Astrocyte (in vitro differentiated cells and primary cell): ENCODE measurements around the gene PTH1R. TPM values are rescaled to one million over a fixed set of nuclear protein-coding genes. Genes with fewer than 3 reads are reported as not detected.

Experiments used
- DNase-seq: peaks from one replicate; pipeline ENCODE4 v3.0.0-alpha.2; 2010; ENCODE audit warnings: low read depth
- FAIRE-seq: peaks from 2 replicates; lab custom pipeline; 2011; peaks lifted over from hg19 to GRCh38; lab: Jason Lieb, UNC
- H2AFZ ChIP-seq: 2 replicates; pipeline ENCODE4 v1.6.0; 2012; ENCODE audit warnings: low read depth, low read length, inconsistent platforms
- H3K27ac ChIP-seq: 2 replicates; pipeline ENCODE4 v1.5.1; 2011; ENCODE audit warnings: low read depth, low read length, inconsistent platforms
- H3K27me3 ChIP-seq: 2 replicates; pipeline ENCODE4 v1.6.0; 2011; ENCODE audit warnings: low read length, inconsistent platforms; ENCODE audit not compliant: insufficient read depth
- H3K36me3 ChIP-seq: 2 replicates; pipeline ENCODE4 v1.5.1; 2011; ENCODE audit warnings: low read length, inconsistent platforms; ENCODE audit not compliant: insufficient read depth
- H3K4me1 ChIP-seq: 2 replicates; pipeline ENCODE4 v1.5.1; 2011; ENCODE audit warnings: low read length, inconsistent platforms; ENCODE audit not compliant: insufficient read depth
- H3K4me2 ChIP-seq: 2 replicates; pipeline ENCODE4 v1.6.0; 2012; ENCODE audit warnings: low read length, inconsistent platforms
- H3K4me3 ChIP-seq: 2 replicates; pipeline ENCODE4 v1.5.1; 2011; ENCODE audit warnings: low read depth, mild to moderate bottlenecking, low read length, inconsistent platforms; ENCODE audit not compliant: insufficient read depth
- H3K79me2 ChIP-seq: 2 replicates; pipeline ENCODE4 v1.6.0; 2012; ENCODE audit warnings: mild to moderate bottlenecking, low read length, inconsistent platforms; ENCODE audit not compliant: insufficient read depth
- H3K9ac ChIP-seq: 2 replicates; pipeline ENCODE4 v1.6.0; 2012; ENCODE audit warnings: mild to moderate bottlenecking, low read length, inconsistent platforms
- H3K9me3 ChIP-seq: 2 replicates; pipeline ENCODE4 v1.5.1; 2012; ENCODE audit warnings: low read depth, mild to moderate bottlenecking, low read length, inconsistent platforms; ENCODE audit not compliant: insufficient read depth
- H4K20me1 ChIP-seq: 2 replicates; pipeline ENCODE4 v1.6.0; 2012; ENCODE audit warnings: low read length, inconsistent platforms; ENCODE audit not compliant: insufficient read depth
- H3K27ac Mint-ChIP-seq: one replicate; pipeline ENCODE4 v1.8.0; 2021; ENCODE audit warnings: mild to moderate bottlenecking, mixed read lengths; ENCODE audit not compliant: unreplicated experiment
- H3K27me3 Mint-ChIP-seq: one replicate; pipeline ENCODE4 v1.8.0; 2021; ENCODE audit warnings: low read depth, mixed read lengths; ENCODE audit not compliant: unreplicated experiment
- H3K36me3 Mint-ChIP-seq: one replicate; pipeline ENCODE4 v1.8.0; 2021; ENCODE audit warnings: low read depth, mixed read lengths; ENCODE audit not compliant: unreplicated experiment
- H3K4me1 Mint-ChIP-seq: one replicate; pipeline ENCODE4 v1.8.0; 2021; ENCODE audit warnings: low read depth, mixed read lengths; ENCODE audit not compliant: unreplicated experiment
- H3K4me3 Mint-ChIP-seq: one replicate; pipeline ENCODE4 v1.8.0; 2021; ENCODE audit warnings: mild to moderate bottlenecking, moderate library complexity, mixed read lengths; ENCODE audit not compliant: unreplicated experiment
- H3K9me3 Mint-ChIP-seq: one replicate; pipeline ENCODE4 v1.8.0; 2021; ENCODE audit warnings: mild to moderate bottlenecking, mixed read lengths; ENCODE audit not compliant: unreplicated experiment
- EZH2 ChIP-seq: IDR thresholded peaks from 2 replicates; pipeline ENCODE4 v1.6.1; 2012; ENCODE audit warnings: mild to moderate bottlenecking, low read length, inconsistent platforms; ENCODE audit not compliant: insufficient read depth
- total RNA-seq: library from RNA; stranded (reverse); gene quantifications from 2 replicates; pipeline ENCODE4 v1.2.1, GENCODE V29; 2021
- TF ChIP-seq, protein P1 (sequence below): IDR thresholded peaks from 2 replicates; pipeline ENCODE4 v1.5.1; 2011; ENCODE audit warnings: low read depth, mild to moderate bottlenecking, inconsistent platforms, low read length, moderate library complexity; ENCODE audit not compliant: insufficient read depth

Gene PTH1R
- total RNA-seq, 1 donor from 2014 or later, result 5.2 TPM

GRCh38 chr3:46908294-46908985, 30.9 kb downstream of the PTH1R start:
- FAIRE-seq (no peak), DNase-seq (peak; percentile 78)
- H2AFZ ChIP-seq, result no peak overlapping the region
- peaks cover 26% of the 10 kb centered on the region for H3K4me1 ChIP-seq
- H3K9ac ChIP-seq, result no peak overlapping the region
- H3K9me3 ChIP-seq, result no peaks in the 10 kb centered on the region
- no peak overlapping the region for H3K27ac ChIP-seq
- peaks cover 1% of the 10 kb centered on the region for H3K4me1 Mint-ChIP-seq
- no peak overlapping the region for H3K4me3 ChIP-seq
- H3K4me2 ChIP-seq, result peak overlapping the region; percentile 50
- H3K4me3 Mint-ChIP-seq, result no peak overlapping the region
- H3K36me3 Mint-ChIP-seq, result no peaks in the 10 kb centered on the region
- H3K27ac Mint-ChIP-seq, result no peak overlapping the region
- no peaks in the 10 kb centered on the region for H3K79me2 ChIP-seq
- H3K27me3 Mint-ChIP-seq, result peaks cover 14% of the 10 kb centered on the region
- H3K9me3 Mint-ChIP-seq, result no peaks in the 10 kb centered on the region
- H3K36me3 ChIP-seq, result no peaks in the 10 kb centered on the region
- TF ChIP-seq, protein P1, sequence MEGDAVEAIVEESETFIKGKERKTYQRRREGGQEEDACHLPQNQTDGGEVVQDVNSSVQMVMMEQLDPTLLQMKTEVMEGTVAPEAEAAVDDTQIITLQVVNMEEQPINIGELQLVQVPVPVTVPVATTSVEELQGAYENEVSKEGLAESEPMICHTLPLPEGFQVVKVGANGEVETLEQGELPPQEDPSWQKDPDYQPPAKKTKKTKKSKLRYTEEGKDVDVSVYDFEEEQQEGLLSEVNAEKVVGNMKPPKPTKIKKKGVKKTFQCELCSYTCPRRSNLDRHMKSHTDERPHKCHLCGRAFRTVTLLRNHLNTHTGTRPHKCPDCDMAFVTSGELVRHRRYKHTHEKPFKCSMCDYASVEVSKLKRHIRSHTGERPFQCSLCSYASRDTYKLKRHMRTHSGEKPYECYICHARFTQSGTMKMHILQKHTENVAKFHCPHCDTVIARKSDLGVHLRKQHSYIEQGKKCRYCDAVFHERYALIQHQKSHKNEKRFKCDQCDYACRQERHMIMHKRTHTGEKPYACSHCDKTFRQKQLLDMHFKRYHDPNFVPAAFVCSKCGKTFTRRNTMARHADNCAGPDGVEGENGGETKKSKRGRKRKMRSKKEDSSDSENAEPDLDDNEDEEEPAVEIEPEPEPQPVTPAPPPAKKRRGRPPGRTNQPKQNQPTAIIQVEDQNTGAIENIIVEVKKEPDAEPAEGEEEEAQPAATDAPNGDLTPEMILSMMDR, result no peak
- TF ChIP-seq EZH2, result no peak
- H3K27me3 ChIP-seq, result no peaks in the 10 kb centered on the region
- peaks cover under 1% of the 10 kb centered on the region for H4K20me1 ChIP-seq

- H3K36me3 Mint-ChIP-seq, result no peaks in the 10 kb centered on the region
- H4K20me1 ChIP-seq, result peaks cover 7% of the 10 kb centered on the region
- FAIRE-seq (no peak), DNase-seq (no peak)
- H3K9me3 ChIP-seq, result no peaks in the 10 kb centered on the region
- no peaks in the 10 kb centered on the region for H3K27me3 ChIP-seq
- H3K4me3 ChIP-seq, result no peak overlapping the region
- no peak overlapping the region for H3K9ac ChIP-seq
- H3K4me2 ChIP-seq, result peak overlapping the region; percentile 43
- no peaks in the 10 kb centered on the region for H3K79me2 ChIP-seq
- peaks cover 3% of the 10 kb centered on the region for H3K4me1 Mint-ChIP-seq
- no peak for TF ChIP-seq EZH2
- TF ChIP-seq, protein P1, result no peak
- no peak overlapping the region for H2AFZ ChIP-seq
- peaks cover 14% of the 10 kb centered on the region for H3K27me3 Mint-ChIP-seq
- H3K27ac ChIP-seq, result no peak overlapping the region
- H3K27ac Mint-ChIP-seq, result peak overlapping the region; percentile 17
- H3K36me3 ChIP-seq, result no peaks in the 10 kb centered on the region
- peaks cover 27% of the 10 kb centered on the region for H3K4me1 ChIP-seq
- no peaks in the 10 kb centered on the region for H3K9me3 Mint-ChIP-seq
- H3K4me3 Mint-ChIP-seq, result no peak overlapping the region
These were observed 31.5 kb downstream of the PTH1R start for GRCh38 chr3:46908986-46909534.
